DND-41 (cell line): ENCODE data around the gene DUSP2.

ENCODE experiments used
- ATAC-seq: fragments of 200-7000 bp; cut with Tn5 transposase; 3 replicates; pipeline ENCODE4 v1.9.1; 2021; ENCODE audit warnings: low read depth; ENCODE audit not compliant: insufficient read depth
- DNase-seq: peaks from one replicate; pipeline ENCODE4 v3.0.0-alpha.2; 2020
- H2AFZ ChIP-seq: 2 replicates; pipeline ENCODE4 v1.6.0; 2012; ENCODE audit warnings: low read depth, low read length
- H3K27ac ChIP-seq: 2 replicates; pipeline ENCODE4 v1.5.1; 2012; ENCODE audit warnings: low read length, inconsistent platforms
- H3K27me3 ChIP-seq: fragments of 200-600 bp; sonication (generic); 2 replicates; pipeline ENCODE4 v1.6.0; 2012; ENCODE audit warnings: low read length, mild to moderate bottlenecking, inconsistent platforms; ENCODE audit not compliant: insufficient read depth, poor library complexity
- H3K36me3 ChIP-seq: 2 replicates; pipeline ENCODE4 v1.5.1; 2012; ENCODE audit warnings: low read length, inconsistent platforms; ENCODE audit not compliant: insufficient read depth
- H3K4me1 ChIP-seq: 2 replicates; pipeline ENCODE4 v1.5.1; 2012; ENCODE audit warnings: mild to moderate bottlenecking, low read length; ENCODE audit not compliant: insufficient read depth
- H3K4me2 ChIP-seq: 2 replicates; pipeline ENCODE4 v1.6.0; 2012; ENCODE audit warnings: mild to moderate bottlenecking, moderate library complexity, low read length, inconsistent platforms; ENCODE audit not compliant: insufficient read depth
- H3K4me3 ChIP-seq, 2 experiments: fragments of 200-600 bp in 1 of 2; shearing (Covaris generic) in 1 of 2; 2 replicates each; pipeline ENCODE4 v1.5.1; 2012 to 2016; ENCODE audit warnings: inconsistent platforms in 2 of 2, low read length in 2 of 2, mild to moderate bottlenecking in 2 of 2, low read depth in 1 of 2, moderate library complexity in 1 of 2
- H3K79me2 ChIP-seq: 2 replicates; pipeline ENCODE4 v1.6.0; 2012; ENCODE audit warnings: low read length, inconsistent platforms; ENCODE audit not compliant: insufficient read depth
- H3K9ac ChIP-seq: 2 replicates; pipeline ENCODE4 v1.6.0; 2012; ENCODE audit warnings: low read depth, mild to moderate bottlenecking, inconsistent platforms, low read length, moderate library complexity
- H3K9me3 ChIP-seq: 2 replicates; pipeline ENCODE4 v1.5.1; 2012; ENCODE audit warnings: low read length, moderate library complexity, mild to moderate bottlenecking, inconsistent platforms; ENCODE audit not compliant: insufficient read depth, severe bottlenecking
- H4K20me1 ChIP-seq: 2 replicates; pipeline ENCODE4 v1.6.0; 2012; ENCODE audit warnings: low read length; ENCODE audit not compliant: insufficient read depth
- EZH2 ChIP-seq: IDR thresholded peaks from 3 replicates; pipeline ENCODE4 v1.6.1; 2012; ENCODE audit warnings: borderline replicate concordance, low read depth, mild to moderate bottlenecking, moderate library complexity, low read length, inconsistent platforms; ENCODE audit not compliant: severe bottlenecking
- TF ChIP-seq, protein P1 (sequence below): IDR thresholded peaks from 2 replicates; pipeline ENCODE4 v1.5.1; 2012; ENCODE audit warnings: borderline replicate concordance, low read length, moderate library complexity, mild to moderate bottlenecking; ENCODE audit not compliant: poor library complexity, severe bottlenecking; ENCODE audit errors: extremely low read depth

Gene DUSP2

DNA sequence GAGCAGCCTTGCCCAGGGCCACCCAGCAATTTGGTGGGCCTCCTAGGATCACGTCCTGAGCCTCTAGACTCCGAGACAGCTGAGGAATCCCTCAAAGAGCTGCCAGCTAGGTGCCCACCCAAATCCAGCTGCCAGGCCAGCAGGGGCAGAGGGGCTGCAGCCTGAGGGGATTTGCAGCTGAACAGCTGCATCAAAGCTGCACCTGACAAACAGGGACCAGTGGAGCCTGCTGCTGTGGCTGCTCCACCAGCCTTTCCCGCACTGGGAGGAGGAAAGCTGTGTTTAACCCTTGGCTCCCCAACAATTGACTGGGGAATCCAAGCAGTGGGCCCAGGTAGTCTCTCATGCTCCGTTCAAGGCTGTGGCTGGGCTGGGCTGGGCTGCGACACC is 37.1 kb downstream of the DUSP2 start:
- H3K27me3 ChIP-seq = no peaks in the 10 kb centered on the region

DNA sequence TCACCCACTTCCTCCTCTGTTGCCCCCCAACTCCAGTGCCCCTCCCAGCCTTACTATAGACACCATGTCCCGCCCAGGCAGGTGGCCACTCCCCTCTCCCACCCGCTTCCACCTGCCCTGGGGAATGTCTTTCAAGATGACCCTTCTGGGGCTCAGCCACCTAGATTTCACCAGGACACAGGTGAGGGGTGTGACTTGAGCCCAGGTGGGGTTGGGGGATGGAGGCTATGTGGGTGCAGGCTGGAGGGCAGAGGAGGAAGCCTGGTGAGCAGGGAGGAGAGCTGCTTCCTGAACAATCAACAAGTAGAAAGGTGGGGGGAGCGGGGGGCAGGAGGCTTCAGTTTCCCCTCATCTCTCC is 37.6 kb downstream of the DUSP2 start:
- Histone ChIP-seq H3K79me2 (no peaks in the 10 kb centered on the region), H3K4me3 (no peak overlapping the region), H3K9me3 (peaks cover 4% of the 10 kb centered on the region), H3K4me1 (peaks cover 5% of the 10 kb centered on the region), H3K4me2 (no peak overlapping the region), H3K9ac (no peak overlapping the region), H3K27ac (no peak overlapping the region), H2AFZ (no peak overlapping the region), H4K20me1 (no peaks in the 10 kb centered on the region), H3K36me3 (no peaks in the 10 kb centered on the region), H3K27me3 (no peaks in the 10 kb centered on the region)
- ATAC-seq (no peak), DNase-seq (no peak)
- TF ChIP-seq, protein P1, sequence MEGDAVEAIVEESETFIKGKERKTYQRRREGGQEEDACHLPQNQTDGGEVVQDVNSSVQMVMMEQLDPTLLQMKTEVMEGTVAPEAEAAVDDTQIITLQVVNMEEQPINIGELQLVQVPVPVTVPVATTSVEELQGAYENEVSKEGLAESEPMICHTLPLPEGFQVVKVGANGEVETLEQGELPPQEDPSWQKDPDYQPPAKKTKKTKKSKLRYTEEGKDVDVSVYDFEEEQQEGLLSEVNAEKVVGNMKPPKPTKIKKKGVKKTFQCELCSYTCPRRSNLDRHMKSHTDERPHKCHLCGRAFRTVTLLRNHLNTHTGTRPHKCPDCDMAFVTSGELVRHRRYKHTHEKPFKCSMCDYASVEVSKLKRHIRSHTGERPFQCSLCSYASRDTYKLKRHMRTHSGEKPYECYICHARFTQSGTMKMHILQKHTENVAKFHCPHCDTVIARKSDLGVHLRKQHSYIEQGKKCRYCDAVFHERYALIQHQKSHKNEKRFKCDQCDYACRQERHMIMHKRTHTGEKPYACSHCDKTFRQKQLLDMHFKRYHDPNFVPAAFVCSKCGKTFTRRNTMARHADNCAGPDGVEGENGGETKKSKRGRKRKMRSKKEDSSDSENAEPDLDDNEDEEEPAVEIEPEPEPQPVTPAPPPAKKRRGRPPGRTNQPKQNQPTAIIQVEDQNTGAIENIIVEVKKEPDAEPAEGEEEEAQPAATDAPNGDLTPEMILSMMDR = no peak
- no peak for TF ChIP-seq EZH2

More for the DNA sequence above, 37.1 kb downstream of the DUSP2 start:
- Histone ChIP-seq H3K4me2 (no peak overlapping the region), H3K4me3 (no peak overlapping the region), H4K20me1 (no peaks in the 10 kb centered on the region), H3K4me1 (peaks cover 5% of the 10 kb centered on the region), H2AFZ (no peak overlapping the region), H3K9me3 (peaks cover 4% of the 10 kb centered on the region), H3K79me2 (no peaks in the 10 kb centered on the region), H3K27ac (no peak overlapping the region), H3K9ac (no peak overlapping the region), H3K36me3 (no peaks in the 10 kb centered on the region)
- TF ChIP-seq, protein P1 = no peak
- no peak for TF ChIP-seq EZH2
- ATAC-seq (peak; percentile 23; the same call in 1 of the 3 replicates), DNase-seq (no peak)

DNA sequence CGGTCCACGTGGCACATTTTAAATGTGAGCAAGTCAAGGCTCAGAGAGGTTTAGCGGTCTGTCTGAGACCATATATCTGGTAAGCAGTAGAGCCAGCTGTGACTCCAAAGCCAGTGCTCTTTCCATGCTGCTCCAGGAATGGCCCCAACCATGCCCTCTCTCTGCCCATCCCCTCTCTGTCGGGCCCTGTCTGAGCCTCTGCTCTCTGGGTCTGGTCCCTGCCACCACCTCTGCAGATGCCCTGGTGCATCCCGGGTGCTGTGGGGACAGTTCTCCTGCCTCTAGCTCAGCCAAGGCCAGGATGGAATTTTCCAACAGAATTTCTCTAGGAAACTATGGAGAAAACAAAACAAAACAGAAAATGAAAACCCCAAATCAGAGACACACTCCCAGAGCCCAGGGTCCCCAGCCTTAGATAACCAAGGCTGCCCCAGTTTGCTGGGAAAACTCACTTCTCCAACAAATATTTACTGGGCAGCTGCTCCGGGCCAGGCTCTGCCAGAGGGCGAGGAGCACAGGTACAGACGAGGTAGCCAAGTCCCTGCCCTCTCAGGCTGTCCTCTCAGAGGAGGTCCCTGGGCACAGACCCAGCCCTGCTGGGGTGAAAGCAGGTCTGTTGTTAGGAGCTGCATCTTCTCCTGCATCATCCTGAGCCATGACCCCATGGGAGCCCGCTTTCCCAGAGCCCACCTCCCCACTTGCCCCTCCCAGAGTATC is 38.1 kb downstream of the DUSP2 start:
- Histone ChIP-seq H3K4me1 (peaks cover 5% of the 10 kb centered on the region), H3K4me2 (no peak overlapping the region), H3K4me3 (no peak overlapping the region), H3K79me2 (no peaks in the 10 kb centered on the region), H2AFZ (no peak overlapping the region), H3K9me3 (peaks cover 4% of the 10 kb centered on the region), H3K9ac (no peak overlapping the region), H3K27me3 (no peaks in the 10 kb centered on the region), H3K27ac (no peak overlapping the region), H4K20me1 (no peaks in the 10 kb centered on the region), H3K36me3 (no peaks in the 10 kb centered on the region)
- TF ChIP-seq EZH2 = no peak
- TF ChIP-seq, protein P1 = no peak
- DNase-seq (no peak), ATAC-seq (no peak)
